Loucy (cell line): ENCODE data around the gene REV1.

Source experiments
- H2AFZ ChIP-seq: fragments of 200-600 bp; sonication (generic); 2 replicates; pipeline ENCODE4 v1.6.0; 2016; ENCODE audit warnings: antibody characterized with exemption, mild to moderate bottlenecking, low read length, moderate library complexity
- H3F3A ChIP-seq: fragments of 200-600 bp; 2 replicates; pipeline ENCODE4 v1.6.0; 2016; ENCODE audit warnings: antibody characterized with exemption, low read depth, mild to moderate bottlenecking
- H3K27me3 ChIP-seq: fragments of 200-600 bp; sonication (generic); 2 replicates; pipeline ENCODE4 v1.6.1; 2014; ENCODE audit warnings: low read length, mild to moderate bottlenecking; ENCODE audit not compliant: insufficient read depth, poor library complexity, severe bottlenecking
- H3K36me3 ChIP-seq: fragments of 200-600 bp; sonication (generic); 2 replicates; pipeline ENCODE4 v1.6.1; 2016; ENCODE audit warnings: low read length; ENCODE audit not compliant: insufficient read depth
- H3K4me1 ChIP-seq: fragments of 200-600 bp; sonication (generic); 2 replicates; pipeline ENCODE4 v1.5.1; 2014; ENCODE audit warnings: low read length, mild to moderate bottlenecking; ENCODE audit not compliant: insufficient read depth, poor library complexity, severe bottlenecking
- H3K4me2 ChIP-seq: fragments of 200-600 bp; sonication (generic); 2 replicates; pipeline ENCODE4 v1.6.0; 2014; ENCODE audit warnings: antibody characterized with exemption, low read length, low read depth, mild to moderate bottlenecking; ENCODE audit not compliant: poor library complexity, severe bottlenecking
- H3K4me3 ChIP-seq: fragments of 200-600 bp; sonication (generic); 2 replicates; pipeline ENCODE4 v1.5.1; 2014; ENCODE audit warnings: low read length, mild to moderate bottlenecking, mixed read lengths; ENCODE audit not compliant: poor library complexity, severe bottlenecking
- H3K79me2 ChIP-seq: fragments of 200-600 bp; sonication (generic); 2 replicates; pipeline ENCODE4 v1.6.1; 2014; ENCODE audit warnings: low read length; ENCODE audit not compliant: insufficient read depth
- H3K9ac ChIP-seq: fragments of 200-600 bp; sonication (generic); 2 replicates; pipeline ENCODE4 v1.6.0; 2014; ENCODE audit warnings: mild to moderate bottlenecking, low read depth, low read length, moderate library complexity; ENCODE audit not compliant: poor library complexity, severe bottlenecking
- H3K9me2 ChIP-seq: fragments of 200-600 bp; sonication (generic); replicated peaks from 2 replicates; pipeline ENCODE4 v1.6.1; 2016; ENCODE audit warnings: low read depth, low read length, mixed read lengths
- H3K9me3 ChIP-seq: fragments of 200-600 bp; sonication (generic); 2 replicates; pipeline ENCODE4 v1.6.1; 2014; ENCODE audit warnings: mild to moderate bottlenecking, antibody characterized with exemption, low read length, low read depth; ENCODE audit not compliant: insufficient read depth
- H4K20me1 ChIP-seq: fragments of 200-600 bp; sonication (generic); 2 replicates; pipeline ENCODE4 v1.6.0; 2014; ENCODE audit warnings: antibody characterized with exemption, low read length, mild to moderate bottlenecking; ENCODE audit not compliant: insufficient read depth, poor library complexity, severe bottlenecking
- EZH2phosphoT487 ChIP-seq: fragments of 200-600 bp; IDR thresholded peaks from 2 replicates; pipeline ENCODE4 v1.6.1; 2018; ENCODE audit warnings: antibody characterized with exemption, mild to moderate bottlenecking, moderate library complexity, borderline replicate concordance
- TF ChIP-seq, protein P1 (sequence below): fragments of 200-600 bp; sonication (generic); conservative IDR thresholded peaks from 2 replicates; pipeline ENCODE4 v1.5.1; 2014; ENCODE audit warnings: mild to moderate bottlenecking, antibody characterized with exemption, low read length

Gene REV1

DNA sequence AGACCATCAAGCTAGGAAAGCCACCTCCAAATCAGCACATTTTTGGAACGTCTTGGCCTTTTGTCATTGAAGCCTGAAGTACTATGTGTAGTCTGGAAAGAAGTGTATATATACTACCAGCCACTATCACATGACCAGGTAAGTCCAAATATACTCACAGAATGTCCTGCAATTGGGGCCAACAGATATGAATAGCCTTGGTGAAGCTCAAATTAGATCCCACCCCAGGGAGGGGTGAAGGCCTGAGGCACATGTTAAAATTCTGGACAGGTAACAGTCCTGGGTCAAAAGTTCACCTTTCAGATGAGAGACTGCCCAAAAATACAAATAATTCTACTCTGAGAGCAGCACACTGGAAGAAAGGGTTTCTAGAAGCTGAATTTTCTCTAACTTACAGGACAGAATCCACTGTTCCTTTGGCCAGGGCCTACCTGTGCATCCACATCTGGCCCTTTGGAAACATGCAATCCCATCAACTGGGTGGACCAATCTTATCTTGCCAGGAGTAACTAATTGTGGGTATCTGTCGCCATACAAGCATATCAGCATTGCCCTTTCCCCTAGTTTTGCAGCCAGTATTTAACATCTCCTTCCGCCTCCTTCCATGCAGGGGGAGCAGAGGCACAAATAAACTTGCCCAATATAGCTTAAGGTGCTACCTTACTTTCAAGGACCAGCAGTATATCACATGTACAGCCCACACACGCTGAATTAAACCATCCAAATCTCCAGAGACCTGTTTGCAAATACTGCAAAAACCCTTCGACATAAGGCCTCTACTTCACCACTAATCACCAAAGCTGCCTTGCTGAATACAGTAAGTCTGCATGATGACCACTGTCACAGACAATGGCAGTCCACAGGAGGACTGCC, 84.8 kb downstream of the REV1 start:
- Histone ChIP-seq H3K9ac (no peak overlapping the region), H2AFZ (no peak overlapping the region), H3F3A (no peaks in the 10 kb centered on the region), H3K27me3 (no peaks in the 10 kb centered on the region), H3K36me3 (peaks cover 77% of the 10 kb centered on the region), H3K4me1 (no peaks in the 10 kb centered on the region), H3K4me3 (no peak overlapping the region), H3K9me2 (no peaks in the 10 kb centered on the region), H4K20me1 (no peaks in the 10 kb centered on the region), H3K9me3 (no peaks in the 10 kb centered on the region), H3K79me2 (no peaks in the 10 kb centered on the region), H3K4me2 (no peak overlapping the region)
- TF ChIP-seq, protein P1, sequence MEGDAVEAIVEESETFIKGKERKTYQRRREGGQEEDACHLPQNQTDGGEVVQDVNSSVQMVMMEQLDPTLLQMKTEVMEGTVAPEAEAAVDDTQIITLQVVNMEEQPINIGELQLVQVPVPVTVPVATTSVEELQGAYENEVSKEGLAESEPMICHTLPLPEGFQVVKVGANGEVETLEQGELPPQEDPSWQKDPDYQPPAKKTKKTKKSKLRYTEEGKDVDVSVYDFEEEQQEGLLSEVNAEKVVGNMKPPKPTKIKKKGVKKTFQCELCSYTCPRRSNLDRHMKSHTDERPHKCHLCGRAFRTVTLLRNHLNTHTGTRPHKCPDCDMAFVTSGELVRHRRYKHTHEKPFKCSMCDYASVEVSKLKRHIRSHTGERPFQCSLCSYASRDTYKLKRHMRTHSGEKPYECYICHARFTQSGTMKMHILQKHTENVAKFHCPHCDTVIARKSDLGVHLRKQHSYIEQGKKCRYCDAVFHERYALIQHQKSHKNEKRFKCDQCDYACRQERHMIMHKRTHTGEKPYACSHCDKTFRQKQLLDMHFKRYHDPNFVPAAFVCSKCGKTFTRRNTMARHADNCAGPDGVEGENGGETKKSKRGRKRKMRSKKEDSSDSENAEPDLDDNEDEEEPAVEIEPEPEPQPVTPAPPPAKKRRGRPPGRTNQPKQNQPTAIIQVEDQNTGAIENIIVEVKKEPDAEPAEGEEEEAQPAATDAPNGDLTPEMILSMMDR: no peak
- TF ChIP-seq EZH2phosphoT487: no peak

DNA sequence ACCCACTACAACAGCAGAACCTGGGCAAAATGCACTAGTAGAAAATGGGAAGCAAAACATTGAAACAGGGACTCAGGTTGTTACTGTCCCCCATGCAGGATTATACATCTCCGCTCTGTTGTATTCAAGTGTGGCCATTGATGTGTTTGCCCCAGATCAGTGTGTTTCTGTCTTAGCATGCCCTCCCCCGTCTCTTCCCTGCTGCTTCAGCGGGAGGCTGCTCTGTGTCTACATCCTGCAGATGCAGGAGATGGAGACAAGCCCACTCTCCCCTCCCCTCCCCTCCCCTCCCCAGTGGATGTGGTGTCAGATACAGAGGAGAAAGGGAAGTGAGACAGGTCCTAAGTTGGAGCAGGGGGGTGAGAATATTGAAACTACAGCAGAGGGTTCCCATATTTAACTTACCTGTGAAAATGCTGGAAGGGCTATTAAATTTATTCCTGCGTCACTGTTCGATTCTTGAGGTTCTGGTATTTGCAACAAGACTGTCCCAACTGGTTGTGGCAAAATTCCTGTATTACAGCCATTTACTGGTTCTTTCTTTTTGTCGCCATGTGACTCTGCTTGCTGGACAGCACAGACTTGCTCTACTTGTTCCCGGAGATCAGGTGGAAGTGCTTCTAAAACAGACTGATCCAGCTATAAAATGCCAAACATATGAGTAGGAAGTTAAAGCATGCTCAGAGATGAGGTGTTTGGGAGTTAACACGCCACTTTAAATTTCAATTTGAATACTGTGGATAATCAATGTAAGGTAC, 85.6 kb downstream of the REV1 start:
- no peak overlapping the region for H3K4me3 ChIP-seq

DNA sequence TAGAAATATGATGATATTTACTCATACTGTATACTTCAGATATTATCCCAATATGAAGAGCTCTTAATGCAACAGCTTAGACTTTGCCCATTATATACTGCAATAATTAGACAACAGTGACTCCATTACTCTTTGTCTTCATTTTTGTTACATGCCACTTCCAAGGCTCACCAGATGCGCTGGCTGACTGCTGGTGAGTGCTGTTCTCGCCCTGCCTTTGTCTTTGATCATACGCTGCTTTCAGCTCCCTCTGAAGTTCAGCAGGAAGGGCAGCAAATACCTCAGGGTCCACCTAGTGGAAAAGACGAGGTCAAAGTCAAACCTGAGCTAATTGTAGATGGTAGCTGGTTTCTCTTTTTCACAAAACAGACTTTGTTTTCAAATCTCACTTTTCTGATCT, 86.3 kb downstream of the REV1 start:
- TF ChIP-seq, protein P1: peak; percentile 33
- TF ChIP-seq EZH2phosphoT487: no peak
- Histone ChIP-seq H4K20me1 (no peaks in the 10 kb centered on the region), H3K4me2 (no peak overlapping the region), H3K9me2 (no peaks in the 10 kb centered on the region), H3F3A (no peaks in the 10 kb centered on the region), H3K79me2 (no peaks in the 10 kb centered on the region), H3K4me3 (no peak overlapping the region), H3K36me3 (peaks cover 86% of the 10 kb centered on the region), H2AFZ (no peak overlapping the region), H3K9me3 (no peaks in the 10 kb centered on the region), H3K4me1 (no peaks in the 10 kb centered on the region), H3K27me3 (no peaks in the 10 kb centered on the region), H3K9ac (no peak overlapping the region)

More for the DNA sequence above, 85.6 kb downstream of the REV1 start:
- TF ChIP-seq, protein P1: no peak
- no peak for TF ChIP-seq EZH2phosphoT487
- Histone ChIP-seq H3K27me3 (no peaks in the 10 kb centered on the region), H3K4me1 (no peaks in the 10 kb centered on the region), H3K9ac (no peak overlapping the region), H3K36me3 (peaks cover 79% of the 10 kb centered on the region), H3K9me2 (no peaks in the 10 kb centered on the region), H3K79me2 (no peaks in the 10 kb centered on the region), H2AFZ (no peak overlapping the region), H3K9me3 (no peaks in the 10 kb centered on the region), H3F3A (no peaks in the 10 kb centered on the region), H4K20me1 (no peaks in the 10 kb centered on the region), H3K4me2 (no peak overlapping the region)
